KMS-11 (cell line): ENCODE data around the gene CRPPA.
"Not testable (repeated sequence)": the region's sequence is repeated elsewhere in the genome, so short reads cannot be mapped to it uniquely, and the experiment has no call there.

ENCODE experiments used
- H2AFZ ChIP-seq: fragments of 200-600 bp; sonication (generic); 2 replicates; pipeline ENCODE4 v1.6.1; 2016; ENCODE audit warnings: antibody characterized with exemption, mixed run types, low read depth
- H3K27ac ChIP-seq: fragments of 200-600 bp; sonication (generic); 2 replicates; pipeline ENCODE4 v1.6.1; 2016; ENCODE audit warnings: mild to moderate bottlenecking, mixed run types
- H3K27me3 ChIP-seq: fragments of 200-600 bp; sonication (generic); 2 replicates; pipeline ENCODE4 v1.6.1; 2017; ENCODE audit warnings: mild to moderate bottlenecking, low read depth, mixed run types, moderate library complexity; ENCODE audit not compliant: insufficient read depth
- H3K36me3 ChIP-seq: fragments of 200-600 bp; sonication (generic); 2 replicates; pipeline ENCODE4 v1.6.1; 2017; ENCODE audit warnings: mild to moderate bottlenecking, mixed run types; ENCODE audit not compliant: insufficient read depth
- H3K4me1 ChIP-seq: fragments of 200-600 bp; sonication (generic); 2 replicates; pipeline ENCODE4 v1.6.1; 2016; ENCODE audit warnings: mild to moderate bottlenecking, low read depth, mixed run types; ENCODE audit not compliant: poor library complexity, severe bottlenecking
- H3K4me2 ChIP-seq: fragments of 200-600 bp; sonication (generic); 2 replicates; pipeline ENCODE4 v1.7.0; 2016; ENCODE audit warnings: mild to moderate bottlenecking, mixed run types
- H3K4me3 ChIP-seq: fragments of 200-600 bp; sonication (generic); IDR thresholded peaks from 2 replicates; pipeline ENCODE4 v1.6.1; 2017; ENCODE audit warnings: low read depth, low read length, mixed read lengths; ENCODE audit not compliant: insufficient read depth
- H3K79me2 ChIP-seq: fragments of 200-600 bp; sonication (generic); 2 replicates; pipeline ENCODE4 v1.6.1; 2016; ENCODE audit warnings: low read depth, mixed run types; ENCODE audit not compliant: insufficient read depth
- H3K9ac ChIP-seq: fragments of 200-600 bp; sonication (generic); 2 replicates; pipeline ENCODE4 v1.6.1; 2016; ENCODE audit warnings: mild to moderate bottlenecking, mixed run types
- H4K20me1 ChIP-seq: fragments of 200-600 bp; sonication (generic); 2 replicates; pipeline ENCODE4 v1.6.1; 2016; ENCODE audit warnings: mild to moderate bottlenecking, mixed run types; ENCODE audit not compliant: insufficient read depth
- CTCF ChIP-seq: fragments of 200-600 bp; sonication (generic); conservative IDR thresholded peaks from 2 replicates; pipeline ENCODE4 v1.6.1; 2017; ENCODE audit warnings: low read depth, mild to moderate bottlenecking, antibody characterized with exemption, low read length, moderate library complexity, mixed read lengths

The CRPPA gene

GRCh38 chr7:16392990-16393523 is 28.3 kb downstream of the CRPPA start:
- no peak overlapping the region for H3K4me3 ChIP-seq
- H3K27me3 ChIP-seq = no peaks in the 10 kb centered on the region
- TF ChIP-seq CTCF = no peak
- H3K4me1 ChIP-seq = peaks cover 6% of the 10 kb centered on the region
- H3K27ac ChIP-seq = no peak overlapping the region
- H3K79me2 ChIP-seq = no peaks in the 10 kb centered on the region
- H2AFZ ChIP-seq = no peak overlapping the region
- no peak overlapping the region for H3K4me2 ChIP-seq
- H3K9ac ChIP-seq = no peak overlapping the region
- no peaks in the 10 kb centered on the region for H3K36me3 ChIP-seq
- no peaks in the 10 kb centered on the region for H4K20me1 ChIP-seq

GRCh38 chr7:16383786-16384185 is 37.6 kb downstream of the CRPPA start:
- not testable (repeated sequence) for H2AFZ ChIP-seq, H3K79me2 ChIP-seq, H3K36me3 ChIP-seq, H3K4me3 ChIP-seq, H3K27ac ChIP-seq, H4K20me1 ChIP-seq, H3K4me1 ChIP-seq, H3K4me2 ChIP-seq, H3K27me3 ChIP-seq, H3K9ac ChIP-seq

- not testable (repeated sequence) for H3K4me1 ChIP-seq, H3K4me2 ChIP-seq, H3K4me3 ChIP-seq, H3K27ac ChIP-seq, H3K36me3 ChIP-seq, H2AFZ ChIP-seq, H3K27me3 ChIP-seq, H3K9ac ChIP-seq, H3K79me2 ChIP-seq, H4K20me1 ChIP-seq
Observed at GRCh38 chr7:16383103-16383502, 38.2 kb downstream of the CRPPA start.
